Midbrain (tissue), 1 donor: Measurements from ENCODE around the gene SIPA1L3.

Experiments used
- DNase-seq: peaks from one replicate; lab custom pipeline; 2025; lab: John Stamatoyannopoulos, UW

Gene SIPA1L3

GRCh38 chr19:37999309-38000213 is 92.6 kb downstream of the SIPA1L3 start:
- no peak for DNase-seq

- no peak for DNase-seq
Measured at GRCh38 chr19:38001158-38001781, 94.3 kb downstream of the SIPA1L3 start.

- peak; percentile 71 for DNase-seq
Measured at GRCh38 chr19:38003438-38004185, 96.6 kb downstream of the SIPA1L3 start.

GRCh38 chr19:38004186-38004520 is 97.1 kb downstream of the SIPA1L3 start:
- DNase-seq: no peak

GRCh38 chr19:38004521-38005223 is 97.7 kb downstream of the SIPA1L3 start:
- DNase-seq: peak; percentile 98

- no peak for DNase-seq
Measured at GRCh38 chr19:38005224-38005614, 98.2 kb downstream of the SIPA1L3 start.

GRCh38 chr19:38006361-38007045 is 99.5 kb downstream of the SIPA1L3 start:
- no peak for DNase-seq

GRCh38 chr19:38009650-38010242 is 102.7 kb downstream of the SIPA1L3 start:
- no peak for DNase-seq

- DNase-seq: no peak
Measured at GRCh38 chr19:38011426-38011825, 104.4 kb downstream of the SIPA1L3 start.

GRCh38 chr19:38012290-38012689 is 105.3 kb downstream of the SIPA1L3 start:
- DNase-seq: no peak

- no peak for DNase-seq
Measured at GRCh38 chr19:38012944-38013343, 105.9 kb downstream of the SIPA1L3 start.

- DNase-seq: no peak
Measured at GRCh38 chr19:38013913-38014580, 107.0 kb downstream of the SIPA1L3 start.

GRCh38 chr19:38015216-38015615 is 108.2 kb downstream of the SIPA1L3 start:
- no peak for DNase-seq

- no peak for DNase-seq
Measured at GRCh38 chr19:38015761-38016160, 108.8 kb downstream of the SIPA1L3 start.

- DNase-seq: no peak
Measured at GRCh38 chr19:38017401-38018151, 110.6 kb downstream of the SIPA1L3 start.

GRCh38 chr19:38018694-38019395 is 111.8 kb downstream of the SIPA1L3 start:
- no peak for DNase-seq

GRCh38 chr19:38019396-38019724 is 112.4 kb downstream of the SIPA1L3 start:
- DNase-seq: no peak

GRCh38 chr19:38020311-38020710 is 113.3 kb downstream of the SIPA1L3 start:
- no peak for DNase-seq

- no peak for DNase-seq
Measured at GRCh38 chr19:38021352-38021751, 114.3 kb downstream of the SIPA1L3 start.
